ENCODE results near the gene PPP2R3B. TPM values are rescaled to one million over a fixed set of nuclear protein-coding genes. Genes with fewer than 3 reads are reported as not detected.
"Not testable (repeated sequence)": the region's sequence is repeated elsewhere in the genome, so short reads cannot be mapped to it uniquely, and the experiment has no call there.

PPP2R3B gene
- polyA plus RNA-seq, 4 donors = 16.6 to 37.3 (median 23.2) TPM

- no peak for DNase-seq (ENCODE audit: low read depth in 4 of 4, low spot score in 3 of 4)
These were observed 77.7 kb downstream of the PPP2R3B start for GRCh38 chrX:308821-309520.

- DNase-seq (ENCODE audit: low read depth in 4 of 4, low spot score in 3 of 4) = no peak
These were observed 79.2 kb downstream of the PPP2R3B start for GRCh38 chrX:307261-308111.

- DNase-seq (ENCODE audit: low read depth in 4 of 4, low spot score in 3 of 4) = not testable (repeated sequence)
These were observed 80.0 kb downstream of the PPP2R3B start for GRCh38 chrX:306614-307251.

- not testable (repeated sequence) for DNase-seq (ENCODE audit: low read depth in 4 of 4, low spot score in 3 of 4)
These were observed 80.7 kb downstream of the PPP2R3B start for GRCh38 chrX:305781-306613.

- no peak for DNase-seq (ENCODE audit: low read depth in 4 of 4, low spot score in 3 of 4)
These were observed 83.7 kb downstream of the PPP2R3B start for GRCh38 chrX:302975-303374.

GRCh38 chrX:300334-300733 is 86.4 kb downstream of the PPP2R3B start:
- DNase-seq (ENCODE audit: low read depth in 4 of 4, low spot score in 3 of 4) = no peak

GRCh38 chrX:298993-299392 is 87.7 kb downstream of the PPP2R3B start:
- no peak for DNase-seq (ENCODE audit: low read depth in 4 of 4, low spot score in 3 of 4)

- DNase-seq (ENCODE audit: low read depth in 4 of 4, low spot score in 3 of 4) = no peak
These were observed 91.6 kb downstream of the PPP2R3B start for GRCh38 chrX:295136-295535.

- no peak for DNase-seq (ENCODE audit: low read depth in 4 of 4, low spot score in 3 of 4)
These were observed 93.5 kb downstream of the PPP2R3B start for GRCh38 chrX:292900-293897.

- no peak for DNase-seq (ENCODE audit: low read depth in 4 of 4, low spot score in 3 of 4)
These were observed 95.3 kb downstream of the PPP2R3B start for GRCh38 chrX:291411-291901.

- DNase-seq (ENCODE audit: low read depth in 4 of 4, low spot score in 3 of 4) = no peak
These were observed 96.1 kb downstream of the PPP2R3B start for GRCh38 chrX:290476-291166.

- DNase-seq (ENCODE audit: low read depth in 4 of 4, low spot score in 3 of 4) = no peak
These were observed 98.1 kb downstream of the PPP2R3B start for GRCh38 chrX:288561-288991.

- no peak for DNase-seq (ENCODE audit: low read depth in 4 of 4, low spot score in 3 of 4)
These were observed 99.0 kb downstream of the PPP2R3B start for GRCh38 chrX:287670-288069.

- DNase-seq (ENCODE audit: low read depth in 4 of 4, low spot score in 3 of 4) = no peak
These were observed 101.5 kb downstream of the PPP2R3B start for GRCh38 chrX:285076-285677.

Data from left renal pelvis (tissue), 4 donors.